ENCODE measurements around the gene PEAR1.

DNA sequence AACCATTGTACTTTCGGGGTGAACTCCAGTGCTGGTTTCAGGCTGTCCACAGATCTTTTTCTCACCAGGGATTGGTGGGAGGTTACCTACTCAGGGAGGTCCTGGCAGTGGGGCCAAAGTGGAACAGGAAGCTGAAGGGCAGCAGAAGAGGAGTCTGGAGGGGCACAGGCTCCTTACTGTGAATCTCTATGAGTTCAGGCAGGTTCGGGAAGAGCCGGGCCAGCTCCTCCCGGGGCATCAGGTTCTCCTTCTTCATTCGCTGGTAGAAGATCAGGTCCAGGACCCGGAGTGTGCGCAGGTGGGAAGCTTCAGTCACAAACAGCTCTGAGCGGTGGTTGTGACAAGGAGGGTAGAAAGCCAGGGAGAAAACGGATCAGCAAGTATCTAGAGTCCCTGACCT, 53.6 kb downstream of the PEAR1 start:
- TF ChIP-seq, protein P1, sequence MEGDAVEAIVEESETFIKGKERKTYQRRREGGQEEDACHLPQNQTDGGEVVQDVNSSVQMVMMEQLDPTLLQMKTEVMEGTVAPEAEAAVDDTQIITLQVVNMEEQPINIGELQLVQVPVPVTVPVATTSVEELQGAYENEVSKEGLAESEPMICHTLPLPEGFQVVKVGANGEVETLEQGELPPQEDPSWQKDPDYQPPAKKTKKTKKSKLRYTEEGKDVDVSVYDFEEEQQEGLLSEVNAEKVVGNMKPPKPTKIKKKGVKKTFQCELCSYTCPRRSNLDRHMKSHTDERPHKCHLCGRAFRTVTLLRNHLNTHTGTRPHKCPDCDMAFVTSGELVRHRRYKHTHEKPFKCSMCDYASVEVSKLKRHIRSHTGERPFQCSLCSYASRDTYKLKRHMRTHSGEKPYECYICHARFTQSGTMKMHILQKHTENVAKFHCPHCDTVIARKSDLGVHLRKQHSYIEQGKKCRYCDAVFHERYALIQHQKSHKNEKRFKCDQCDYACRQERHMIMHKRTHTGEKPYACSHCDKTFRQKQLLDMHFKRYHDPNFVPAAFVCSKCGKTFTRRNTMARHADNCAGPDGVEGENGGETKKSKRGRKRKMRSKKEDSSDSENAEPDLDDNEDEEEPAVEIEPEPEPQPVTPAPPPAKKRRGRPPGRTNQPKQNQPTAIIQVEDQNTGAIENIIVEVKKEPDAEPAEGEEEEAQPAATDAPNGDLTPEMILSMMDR (conservative IDR thresholded peaks at IDR 0.05 in 1 of 2, IDR thresholded peaks at IDR 0.05 in 1 of 2; ENCODE audit: low read depth in 1 of 2, low read length in 2 of 2) = no peak
- no peak for TF ChIP-seq EZH2 (IDR thresholded peaks at IDR 0.05; ENCODE audit: low read length, missing control alignments)

All from fibroblast of lung (primary cell).